Stimulated activated memory B cell treated with anti-CD40 and anti-IgM and Interleukin-4, amounts not matched to agents 10 μg/mL and 1 μg/mL and 100 μg/mL, for 72 hours (primary cell): ENCODE data around the gene TSSC4.
A peak's percentile ranks its signal among the peaks of the same experiment; 100 is the strongest.

ENCODE experiments used
- ATAC-seq: fragments of 150-1000 bp; cut with Tn5 transposase; 2 replicates; pipeline ENCODE4 v1.10.0; 2021
- H3K27ac Mint-ChIP-seq: one replicate; pipeline ENCODE4 v1.8.0; 2022; ENCODE audit warnings: mild to moderate bottlenecking, mixed read lengths
- H3K27me3 Mint-ChIP-seq: one replicate; pipeline ENCODE4 v1.8.0; 2022; ENCODE audit warnings: mixed read lengths
- H3K36me3 Mint-ChIP-seq: one replicate; pipeline ENCODE4 v1.8.0; 2022; ENCODE audit warnings: mixed read lengths
- H3K4me1 Mint-ChIP-seq: one replicate; pipeline ENCODE4 v1.8.0; 2022; ENCODE audit warnings: mixed read lengths
- H3K4me3 Mint-ChIP-seq: one replicate; pipeline ENCODE4 v1.8.0; 2022; ENCODE audit warnings: mild to moderate bottlenecking, moderate library complexity, mixed read lengths
- H3K9me3 Mint-ChIP-seq: one replicate; pipeline ENCODE4 v1.8.0; 2022; ENCODE audit warnings: mixed read lengths

TSSC4 gene

DNA sequence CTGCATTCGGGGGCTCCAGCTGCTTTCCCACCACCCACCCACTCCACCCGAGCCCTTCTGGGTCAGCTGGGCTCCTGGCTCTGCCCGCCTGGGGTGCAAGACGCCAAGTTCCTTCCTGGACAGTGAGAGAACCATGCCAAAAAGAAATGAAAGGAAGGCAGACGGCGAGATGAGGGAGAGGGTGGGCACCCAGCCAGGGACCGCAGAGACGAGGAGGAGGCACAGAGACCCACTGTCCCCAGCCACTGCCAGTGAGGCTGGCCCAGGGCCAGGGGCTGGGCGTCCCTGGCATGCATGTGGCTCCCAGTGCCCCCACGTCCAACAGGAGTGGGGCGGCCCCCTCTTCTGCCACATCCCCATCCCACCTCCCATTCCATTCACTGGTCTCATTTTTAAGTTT lies 34.3 kb upstream of the TSSC4 start:
- Mint-ChIP-seq H3K4me3 (no peak overlapping the region), H3K27me3 (no peaks in the 10 kb centered on the region), H3K9me3 (no peaks in the 10 kb centered on the region), H3K27ac (no peak overlapping the region), H3K36me3 (no peaks in the 10 kb centered on the region), H3K4me1 (no peaks in the 10 kb centered on the region)
- ATAC-seq: no peak

DNA sequence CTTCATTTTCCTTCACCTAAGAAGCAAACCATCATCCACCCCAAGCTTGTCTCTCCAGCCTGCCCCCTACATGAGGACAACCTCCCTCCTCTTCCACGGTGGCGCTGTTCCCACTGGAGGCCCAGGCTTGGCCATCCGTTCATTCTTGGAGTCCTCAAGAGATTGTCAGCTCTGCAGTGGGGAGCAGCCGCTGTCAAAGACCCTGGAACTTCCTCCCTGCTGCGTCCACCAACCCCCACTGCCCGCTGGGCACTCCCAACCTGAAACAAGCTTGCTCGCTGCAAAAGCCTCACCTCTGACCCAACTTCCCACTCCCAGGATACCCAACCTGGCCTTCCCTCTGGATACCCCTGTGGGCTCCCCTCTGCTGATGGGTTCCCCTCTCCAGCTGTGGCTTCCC lies 33.8 kb upstream of the TSSC4 start:
- no peak overlapping the region for H3K27ac Mint-ChIP-seq
- H3K4me1 Mint-ChIP-seq: no peaks in the 10 kb centered on the region
- no peaks in the 10 kb centered on the region for H3K9me3 Mint-ChIP-seq
- no peaks in the 10 kb centered on the region for H3K36me3 Mint-ChIP-seq
- H3K4me3 Mint-ChIP-seq: no peak overlapping the region
- ATAC-seq: no peak
- H3K27me3 Mint-ChIP-seq: no peaks in the 10 kb centered on the region

DNA sequence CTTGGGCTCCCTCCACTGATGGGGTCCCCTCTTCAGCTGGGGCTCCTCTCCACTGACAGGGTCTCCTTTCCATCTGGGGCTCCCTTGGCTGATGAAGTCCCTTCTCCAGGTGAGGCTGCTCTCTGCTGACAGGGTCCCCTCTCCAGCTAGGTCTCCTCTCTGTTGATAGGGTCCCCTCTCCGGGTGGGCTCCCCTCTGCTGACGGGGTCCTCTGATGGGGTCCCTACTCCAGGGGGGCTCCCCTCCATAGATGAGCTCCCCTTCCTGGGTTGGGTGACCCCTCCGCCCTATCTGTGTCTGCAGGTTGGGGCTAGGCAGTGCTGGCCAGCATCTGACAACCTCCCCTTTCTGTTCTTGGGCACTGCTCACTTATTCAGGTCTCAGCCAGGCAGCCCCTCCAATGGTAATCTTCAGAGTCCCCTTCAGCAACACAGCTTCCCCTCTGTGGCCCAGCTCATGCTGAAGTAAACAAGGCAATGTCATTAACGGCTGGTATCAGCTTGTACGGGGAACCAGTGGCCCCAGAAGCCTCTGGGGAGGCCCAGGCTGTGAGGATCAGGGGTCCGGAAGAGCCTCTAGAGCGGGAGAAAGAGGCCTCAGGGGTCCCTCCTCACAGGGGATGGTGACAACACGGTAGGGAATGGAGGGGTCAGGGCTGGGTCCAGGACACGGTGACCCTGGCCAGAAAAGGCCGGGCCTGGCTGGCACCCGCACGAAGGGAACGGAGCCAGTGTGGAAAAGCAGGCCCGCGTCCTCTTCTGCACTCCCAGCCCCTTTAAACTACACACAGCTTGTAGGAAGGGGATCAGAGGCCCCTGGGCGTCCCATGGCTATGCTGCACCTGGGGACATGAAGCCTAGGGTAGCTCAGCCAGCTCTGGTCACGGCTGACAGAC lies 33.0 kb upstream of the TSSC4 start:
- H3K4me1 Mint-ChIP-seq: no peaks in the 10 kb centered on the region
- no peak overlapping the region for H3K27ac Mint-ChIP-seq
- ATAC-seq: no peak
- H3K4me3 Mint-ChIP-seq: no peak overlapping the region
- H3K27me3 Mint-ChIP-seq: no peaks in the 10 kb centered on the region
- no peaks in the 10 kb centered on the region for H3K36me3 Mint-ChIP-seq
- H3K9me3 Mint-ChIP-seq: no peaks in the 10 kb centered on the region

DNA sequence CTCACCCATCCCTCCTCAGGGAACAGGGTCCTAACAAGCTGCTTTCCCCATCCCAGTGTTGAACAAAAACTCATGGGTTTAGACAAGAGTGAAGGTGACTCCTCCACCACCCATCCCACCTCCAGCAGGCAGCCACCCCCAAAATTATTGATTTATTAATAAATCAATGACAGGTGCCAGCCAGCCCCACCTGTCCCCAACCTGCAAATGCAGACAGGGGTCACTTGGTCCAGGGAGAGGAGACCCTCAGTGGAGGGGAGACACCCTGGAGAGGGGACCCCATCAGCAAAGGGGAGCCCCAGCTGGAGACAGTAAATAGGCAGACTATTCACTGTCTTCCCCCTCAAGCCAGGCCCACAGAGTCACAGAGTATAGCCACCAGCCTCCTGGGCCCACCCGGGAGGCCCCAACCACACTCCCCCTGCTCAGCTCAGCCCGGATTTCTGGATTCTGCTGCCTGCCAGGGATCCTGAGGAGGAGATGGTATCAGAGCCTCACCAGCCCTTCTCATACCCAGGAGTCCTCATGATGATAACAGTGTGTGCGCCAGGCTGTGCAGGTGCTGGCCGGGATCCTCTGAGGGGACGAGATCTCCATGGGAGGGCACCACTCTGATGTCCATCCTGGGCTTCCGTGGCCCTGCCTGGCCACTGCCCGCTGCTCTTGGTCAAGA lies 32.2 kb upstream of the TSSC4 start:
- no peak for ATAC-seq
- Mint-ChIP-seq H3K4me3 (no peak overlapping the region), H3K27me3 (no peaks in the 10 kb centered on the region), H3K36me3 (no peaks in the 10 kb centered on the region), H3K9me3 (no peaks in the 10 kb centered on the region), H3K27ac (no peak overlapping the region), H3K4me1 (no peaks in the 10 kb centered on the region)

DNA sequence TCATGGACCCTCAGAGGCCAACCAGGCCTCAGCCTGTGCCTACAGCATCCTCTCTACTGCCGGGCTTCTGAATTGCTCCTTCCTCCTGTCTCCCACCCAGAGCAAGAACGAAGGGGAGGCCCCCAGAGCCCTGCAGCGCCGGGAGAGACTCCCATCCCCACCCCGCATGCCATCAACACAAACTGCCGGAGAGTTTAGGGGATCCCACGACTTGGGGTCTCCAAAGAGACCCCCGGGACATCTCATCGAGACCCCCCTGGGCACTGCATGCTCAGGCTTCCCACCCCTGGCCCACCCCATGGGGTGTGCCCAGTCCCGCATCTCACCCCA lies 31.7 kb upstream of the TSSC4 start:
- Mint-ChIP-seq H3K4me1 (no peaks in the 10 kb centered on the region), H3K9me3 (no peaks in the 10 kb centered on the region), H3K27ac (no peak overlapping the region), H3K36me3 (no peaks in the 10 kb centered on the region), H3K4me3 (no peak overlapping the region), H3K27me3 (no peaks in the 10 kb centered on the region)
- no peak for ATAC-seq

DNA sequence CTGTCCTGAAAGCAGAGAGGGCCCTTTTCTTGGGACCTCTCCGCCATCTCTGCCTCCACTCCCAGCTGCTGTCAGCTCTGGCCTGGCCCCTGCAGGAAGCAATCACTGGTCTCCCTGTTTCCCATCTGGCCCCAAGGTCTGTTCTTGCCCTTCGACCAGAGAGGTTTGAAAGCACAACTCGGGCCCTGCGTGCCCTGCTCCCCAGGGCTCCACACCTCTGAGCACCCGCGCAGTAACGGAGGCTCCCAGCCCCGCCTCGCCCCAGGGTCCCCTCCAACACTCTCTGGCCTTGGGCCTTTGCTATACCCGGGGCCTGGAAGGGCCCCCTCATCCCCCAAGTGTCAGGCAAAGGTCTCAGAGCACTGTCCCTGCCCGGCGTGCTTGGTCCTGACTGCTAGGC lies 31.2 kb upstream of the TSSC4 start:
- no peaks in the 10 kb centered on the region for H3K36me3 Mint-ChIP-seq
- H3K27ac Mint-ChIP-seq: no peak overlapping the region
- H3K4me1 Mint-ChIP-seq: no peaks in the 10 kb centered on the region
- no peaks in the 10 kb centered on the region for H3K27me3 Mint-ChIP-seq
- H3K9me3 Mint-ChIP-seq: no peaks in the 10 kb centered on the region
- no peak overlapping the region for H3K4me3 Mint-ChIP-seq
- peak; percentile 27 for ATAC-seq

DNA sequence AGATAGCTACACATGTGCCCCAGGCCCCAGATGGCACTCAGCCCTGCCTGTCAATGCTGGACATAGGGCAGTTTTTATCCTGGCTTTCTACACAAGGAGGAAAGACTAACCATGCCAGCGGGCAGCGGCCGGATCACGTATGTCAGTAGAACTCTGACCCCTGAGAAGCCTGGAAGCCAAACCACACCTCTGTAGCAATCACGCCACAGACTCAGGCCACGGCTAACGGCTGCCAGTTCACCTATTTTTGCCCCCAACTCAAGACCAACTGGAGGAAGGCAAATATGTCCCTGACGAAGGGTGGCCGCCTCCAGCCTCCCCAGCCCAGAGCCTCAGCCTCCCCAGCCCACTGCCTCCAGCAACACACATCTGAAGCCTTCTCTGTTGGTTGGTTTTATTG lies 30.7 kb upstream of the TSSC4 start:
- H3K36me3 Mint-ChIP-seq: no peaks in the 10 kb centered on the region
- H3K4me1 Mint-ChIP-seq: no peaks in the 10 kb centered on the region
- H3K27me3 Mint-ChIP-seq: no peaks in the 10 kb centered on the region
- H3K4me3 Mint-ChIP-seq: no peak overlapping the region
- H3K27ac Mint-ChIP-seq: no peak overlapping the region
- no peak for ATAC-seq
- H3K9me3 Mint-ChIP-seq: no peaks in the 10 kb centered on the region

DNA sequence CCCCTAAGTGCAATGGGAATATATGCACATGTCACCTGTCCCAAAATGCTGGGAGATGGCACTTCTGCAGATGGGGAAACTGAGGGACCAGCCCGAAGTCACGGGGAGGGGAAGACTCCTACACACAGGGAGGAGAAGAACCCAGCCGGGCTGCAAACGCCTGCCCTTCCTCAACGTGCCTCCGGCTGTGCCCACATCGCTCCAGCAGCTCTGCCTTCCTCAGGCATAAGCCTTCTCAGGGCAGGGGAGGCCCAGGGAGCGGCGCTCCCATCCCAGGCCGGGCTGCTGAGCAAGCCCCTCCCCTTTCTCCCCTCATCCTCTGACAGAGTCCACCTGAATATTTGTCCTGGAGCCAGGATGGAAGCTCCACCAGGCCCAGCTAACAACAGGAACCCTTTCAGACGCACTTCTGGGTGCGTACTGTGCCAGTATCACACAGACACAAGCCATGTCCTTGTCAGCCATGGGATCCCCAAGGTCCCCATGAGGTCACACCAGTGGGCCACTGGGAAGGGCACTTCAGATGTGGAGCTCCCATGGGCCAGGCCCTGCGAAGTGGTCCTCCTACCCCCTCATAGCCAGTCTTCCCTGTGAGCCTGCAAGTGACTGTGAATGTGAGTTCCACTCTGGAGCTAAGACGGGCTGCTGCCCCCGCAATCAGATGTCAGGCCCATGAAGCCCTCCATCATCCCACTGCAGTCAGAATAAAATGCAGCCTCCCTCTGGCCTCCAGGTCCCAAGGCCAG lies 25.9 kb upstream of the TSSC4 start:
- Mint-ChIP-seq H3K36me3 (no peaks in the 10 kb centered on the region), H3K4me1 (peaks cover 24% of the 10 kb centered on the region), H3K4me3 (no peak overlapping the region), H3K27ac (no peak overlapping the region), H3K9me3 (no peaks in the 10 kb centered on the region), H3K27me3 (no peaks in the 10 kb centered on the region)
- no peak for ATAC-seq

DNA sequence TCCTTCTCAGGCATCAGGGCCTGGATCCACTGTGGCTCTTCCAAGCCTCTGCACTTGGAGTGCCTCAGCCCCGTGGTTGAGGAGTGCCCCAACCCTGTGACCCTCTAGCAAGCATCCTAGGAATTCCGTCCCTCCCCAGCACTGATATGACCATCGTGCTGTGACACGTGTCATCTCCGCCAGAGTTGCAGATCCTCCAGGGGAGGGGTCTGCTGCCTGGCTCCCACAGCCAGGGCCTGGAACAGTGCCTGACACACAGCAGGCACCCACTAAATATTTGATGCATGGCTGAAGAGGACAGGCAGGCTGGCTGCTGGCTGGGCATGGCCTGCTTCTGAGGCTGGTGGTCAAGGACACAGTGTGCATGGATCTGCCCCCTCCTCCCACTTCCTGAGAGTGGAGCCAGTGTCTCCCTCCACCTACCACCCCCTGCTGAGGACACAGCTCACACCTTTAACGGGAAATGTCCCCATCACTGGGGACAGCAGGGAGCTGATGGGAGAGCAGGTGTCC lies 25.2 kb upstream of the TSSC4 start:
- peaks cover 31% of the 10 kb centered on the region for H3K4me1 Mint-ChIP-seq
- no peaks in the 10 kb centered on the region for H3K27me3 Mint-ChIP-seq
- peak overlapping the region; percentile 14 for H3K4me3 Mint-ChIP-seq
- no peaks in the 10 kb centered on the region for H3K9me3 Mint-ChIP-seq
- no peak overlapping the region for H3K27ac Mint-ChIP-seq
- ATAC-seq: no peak
- H3K36me3 Mint-ChIP-seq: no peaks in the 10 kb centered on the region

DNA sequence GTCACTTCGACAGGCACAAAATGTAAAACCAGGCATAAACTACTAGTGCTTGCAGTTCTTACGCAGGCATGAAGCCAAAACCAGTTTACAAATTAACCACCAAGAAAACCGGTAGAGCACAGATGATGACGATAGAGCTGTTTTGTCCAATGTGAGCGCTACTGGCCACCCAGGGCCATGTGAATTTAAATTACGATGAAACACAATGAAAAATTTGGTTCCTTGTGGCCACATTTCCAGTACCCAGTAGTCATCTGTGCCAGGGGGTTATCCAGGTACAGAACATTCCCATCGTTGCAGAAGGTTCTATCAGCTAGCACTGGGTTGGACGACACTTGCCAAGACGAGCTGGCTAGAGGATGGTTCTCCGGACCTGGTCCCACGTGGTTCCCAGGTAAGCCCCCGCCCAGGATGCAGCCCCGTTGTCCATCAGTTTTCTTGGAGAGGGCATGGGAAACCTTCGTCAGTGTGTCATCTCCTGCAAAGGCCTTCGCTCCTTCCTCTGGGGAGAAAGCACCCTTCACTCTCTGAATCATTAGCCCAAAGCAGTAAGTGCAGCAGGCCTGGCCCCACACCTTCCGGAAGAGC lies 24.5 kb upstream of the TSSC4 start:
- Mint-ChIP-seq H3K27ac (no peak overlapping the region), H3K27me3 (no peaks in the 10 kb centered on the region), H3K4me3 (peak overlapping the region; percentile 56), H3K36me3 (no peaks in the 10 kb centered on the region), H3K9me3 (no peaks in the 10 kb centered on the region), H3K4me1 (peaks cover 38% of the 10 kb centered on the region)
- no peak for ATAC-seq

DNA sequence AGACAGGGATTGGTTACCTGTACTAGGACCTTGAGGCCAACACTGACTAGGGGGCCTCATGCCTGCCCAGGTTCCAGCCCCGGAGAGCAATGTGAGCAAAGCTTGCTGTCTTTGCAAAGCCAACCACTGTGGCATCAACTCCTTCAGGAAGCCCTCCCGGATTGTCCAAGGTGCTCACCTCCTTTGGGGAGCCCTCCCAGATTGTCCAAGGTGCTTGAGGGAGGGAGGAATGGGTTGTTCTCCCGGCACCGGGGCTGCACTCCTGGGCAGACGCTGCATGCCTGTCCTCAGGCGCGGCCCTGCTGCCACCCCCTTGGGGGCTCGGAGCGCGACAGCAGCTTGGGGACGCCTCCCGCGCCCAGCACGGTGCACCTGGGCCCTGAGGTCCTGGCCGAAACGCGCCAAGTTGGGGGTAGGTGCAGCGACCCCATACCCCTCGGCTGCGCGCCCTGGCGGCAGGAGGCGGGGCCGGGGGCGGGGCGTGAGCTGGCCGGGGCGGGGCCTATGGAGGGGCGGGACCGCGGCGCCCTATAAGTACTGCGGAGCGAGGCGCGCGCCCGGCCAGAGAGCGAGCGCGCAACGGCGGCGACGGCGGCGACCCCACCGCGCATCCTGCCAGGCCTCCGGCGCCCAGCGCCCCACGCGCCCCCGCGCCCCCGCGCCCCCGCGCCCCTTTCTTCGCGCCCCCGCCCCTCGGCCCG lies 23.6 kb upstream of the TSSC4 start, which contains the start of gene CD81:
Gene CD81 (plus strand): TSS at position 560 of the 701 bp plus-strand sequence. CDS start 240 bp downstream, outside the sequence.
- H3K4me1 Mint-ChIP-seq: peaks cover 46% of the 10 kb centered on the region
- H3K27ac Mint-ChIP-seq: peak within 1 kb of the TSS; percentile 91
- no peaks in the 10 kb centered on the region for H3K27me3 Mint-ChIP-seq
- H3K36me3 Mint-ChIP-seq: no peaks in the 10 kb centered on the region
- H3K4me3 Mint-ChIP-seq: peak within 1 kb of the TSS; percentile 88
- H3K9me3 Mint-ChIP-seq: no peaks in the 10 kb centered on the region
- ATAC-seq: peak; percentile 84

DNA sequence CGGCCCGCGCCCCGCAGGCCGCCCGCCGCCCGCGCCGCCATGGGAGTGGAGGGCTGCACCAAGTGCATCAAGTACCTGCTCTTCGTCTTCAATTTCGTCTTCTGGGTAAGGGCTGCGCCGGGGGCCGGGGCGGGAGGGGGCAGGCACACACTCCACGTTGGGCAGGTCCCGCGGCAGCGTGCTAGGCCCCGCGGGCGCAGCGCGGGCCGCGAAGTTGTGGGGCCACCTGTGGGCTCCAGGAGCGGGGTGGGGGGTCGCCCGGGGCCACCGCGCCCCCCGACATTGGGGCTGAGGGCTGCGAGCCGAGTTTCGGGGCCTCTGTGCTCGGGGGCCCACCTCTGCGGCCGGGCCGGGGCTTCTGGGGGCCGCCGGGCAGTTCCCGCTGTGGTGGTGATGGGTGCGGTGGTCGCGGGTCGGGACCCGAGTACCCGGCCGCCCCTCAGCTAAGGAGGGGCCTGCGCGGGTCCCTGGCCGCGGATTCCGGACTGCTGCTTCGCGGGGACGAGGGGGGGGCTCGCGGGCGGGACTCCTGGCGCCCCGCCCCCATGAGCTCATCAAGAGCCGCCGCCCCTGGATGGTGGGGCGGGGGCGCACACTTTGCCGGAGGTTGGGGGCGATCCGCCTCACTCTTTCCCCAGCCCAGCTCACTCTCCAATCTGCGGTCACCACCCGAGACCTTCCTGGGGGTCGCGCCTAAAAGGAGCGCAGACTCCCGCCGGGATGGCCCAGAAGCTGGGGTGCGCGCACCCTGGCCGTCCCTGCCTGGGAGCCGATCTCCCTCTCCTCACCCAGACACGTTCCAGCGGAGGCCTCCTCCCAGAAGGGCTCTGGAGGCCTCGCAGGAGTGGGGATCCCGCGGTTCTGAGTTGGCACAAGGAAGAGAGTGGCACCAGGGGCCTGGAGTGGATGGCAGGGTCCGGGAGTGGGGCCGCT lies 22.8 kb upstream of the TSSC4 start:
- ATAC-seq: peak; percentile 50
- no peaks in the 10 kb centered on the region for H3K27me3 Mint-ChIP-seq
- no peaks in the 10 kb centered on the region for H3K9me3 Mint-ChIP-seq
- H3K27ac Mint-ChIP-seq: peak overlapping the region; percentile 91
- H3K4me1 Mint-ChIP-seq: peaks cover 55% of the 10 kb centered on the region
- H3K36me3 Mint-ChIP-seq: no peaks in the 10 kb centered on the region
- H3K4me3 Mint-ChIP-seq: peak overlapping the region; percentile 88

DNA sequence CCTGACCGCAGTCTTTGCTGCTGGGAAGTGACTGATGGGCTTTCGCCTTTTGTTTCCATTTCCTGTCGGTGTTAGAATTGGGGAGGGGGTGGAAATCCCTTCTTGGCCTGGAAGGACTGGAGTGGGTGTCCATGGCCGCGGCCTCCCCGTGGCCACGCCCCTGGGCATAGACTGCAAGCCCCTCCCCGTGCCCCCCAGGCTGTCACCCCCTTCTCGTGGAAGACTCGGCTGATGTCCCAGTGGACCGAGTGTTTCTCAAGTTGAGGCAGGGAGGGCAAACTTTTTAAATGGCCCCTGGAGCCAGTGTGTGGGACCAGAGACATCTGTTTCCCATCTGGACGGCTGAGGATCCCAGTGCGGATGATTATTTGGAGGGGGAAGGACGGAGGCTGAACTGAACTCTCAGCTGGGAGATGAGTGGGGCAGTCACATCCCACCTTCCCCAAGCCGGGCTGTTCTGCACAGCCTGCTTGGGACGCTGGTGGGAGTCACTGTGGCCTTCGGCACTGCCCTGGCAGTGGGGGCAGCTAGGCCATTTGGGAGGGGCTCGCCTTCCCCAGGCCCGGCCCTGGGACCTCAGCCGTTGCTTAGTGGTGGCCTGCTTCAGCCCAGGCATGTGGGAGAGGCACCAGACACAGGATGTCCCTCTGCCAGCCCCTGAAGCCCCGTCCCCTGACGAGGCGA lies 21.9 kb upstream of the TSSC4 start:
- H3K27me3 Mint-ChIP-seq: no peaks in the 10 kb centered on the region
- peak overlapping the region; percentile 91 for H3K27ac Mint-ChIP-seq
- no peaks in the 10 kb centered on the region for H3K9me3 Mint-ChIP-seq
- peaks cover 64% of the 10 kb centered on the region for H3K4me1 Mint-ChIP-seq
- H3K36me3 Mint-ChIP-seq: no peaks in the 10 kb centered on the region
- no peak for ATAC-seq
- peak overlapping the region; percentile 88 for H3K4me3 Mint-ChIP-seq
